ENCODE results near the gene PCYT1B.

DNA sequence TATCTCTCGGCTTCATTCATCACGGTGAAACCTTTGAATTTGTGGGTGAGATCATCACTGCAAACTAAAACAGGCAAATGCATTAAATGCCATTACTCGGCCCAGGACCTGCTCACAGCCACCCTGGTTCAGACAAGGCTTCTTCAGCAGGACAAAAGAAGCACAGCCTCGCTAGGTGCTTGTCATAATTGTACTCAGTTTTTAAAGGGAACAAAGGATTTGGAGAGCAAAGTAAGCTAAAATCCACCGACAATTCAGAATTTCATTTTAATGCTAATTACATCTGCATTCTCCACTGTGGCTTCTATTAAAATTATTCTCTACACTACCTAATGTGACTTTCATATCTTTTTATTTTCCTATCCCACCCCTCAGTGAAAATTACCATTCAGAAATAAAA, 57.0 kb downstream of the PCYT1B start:
- TF ChIP-seq KAT7 (CRISPR knock-in tag; IDR thresholded peaks at IDR 0.05; ENCODE audit: borderline replicate concordance) = no peak
- TF ChIP-seq, protein P1, sequence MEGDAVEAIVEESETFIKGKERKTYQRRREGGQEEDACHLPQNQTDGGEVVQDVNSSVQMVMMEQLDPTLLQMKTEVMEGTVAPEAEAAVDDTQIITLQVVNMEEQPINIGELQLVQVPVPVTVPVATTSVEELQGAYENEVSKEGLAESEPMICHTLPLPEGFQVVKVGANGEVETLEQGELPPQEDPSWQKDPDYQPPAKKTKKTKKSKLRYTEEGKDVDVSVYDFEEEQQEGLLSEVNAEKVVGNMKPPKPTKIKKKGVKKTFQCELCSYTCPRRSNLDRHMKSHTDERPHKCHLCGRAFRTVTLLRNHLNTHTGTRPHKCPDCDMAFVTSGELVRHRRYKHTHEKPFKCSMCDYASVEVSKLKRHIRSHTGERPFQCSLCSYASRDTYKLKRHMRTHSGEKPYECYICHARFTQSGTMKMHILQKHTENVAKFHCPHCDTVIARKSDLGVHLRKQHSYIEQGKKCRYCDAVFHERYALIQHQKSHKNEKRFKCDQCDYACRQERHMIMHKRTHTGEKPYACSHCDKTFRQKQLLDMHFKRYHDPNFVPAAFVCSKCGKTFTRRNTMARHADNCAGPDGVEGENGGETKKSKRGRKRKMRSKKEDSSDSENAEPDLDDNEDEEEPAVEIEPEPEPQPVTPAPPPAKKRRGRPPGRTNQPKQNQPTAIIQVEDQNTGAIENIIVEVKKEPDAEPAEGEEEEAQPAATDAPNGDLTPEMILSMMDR (IDR thresholded peaks at IDR 0.05) = no peak
- TF ChIP-seq, protein P2, sequence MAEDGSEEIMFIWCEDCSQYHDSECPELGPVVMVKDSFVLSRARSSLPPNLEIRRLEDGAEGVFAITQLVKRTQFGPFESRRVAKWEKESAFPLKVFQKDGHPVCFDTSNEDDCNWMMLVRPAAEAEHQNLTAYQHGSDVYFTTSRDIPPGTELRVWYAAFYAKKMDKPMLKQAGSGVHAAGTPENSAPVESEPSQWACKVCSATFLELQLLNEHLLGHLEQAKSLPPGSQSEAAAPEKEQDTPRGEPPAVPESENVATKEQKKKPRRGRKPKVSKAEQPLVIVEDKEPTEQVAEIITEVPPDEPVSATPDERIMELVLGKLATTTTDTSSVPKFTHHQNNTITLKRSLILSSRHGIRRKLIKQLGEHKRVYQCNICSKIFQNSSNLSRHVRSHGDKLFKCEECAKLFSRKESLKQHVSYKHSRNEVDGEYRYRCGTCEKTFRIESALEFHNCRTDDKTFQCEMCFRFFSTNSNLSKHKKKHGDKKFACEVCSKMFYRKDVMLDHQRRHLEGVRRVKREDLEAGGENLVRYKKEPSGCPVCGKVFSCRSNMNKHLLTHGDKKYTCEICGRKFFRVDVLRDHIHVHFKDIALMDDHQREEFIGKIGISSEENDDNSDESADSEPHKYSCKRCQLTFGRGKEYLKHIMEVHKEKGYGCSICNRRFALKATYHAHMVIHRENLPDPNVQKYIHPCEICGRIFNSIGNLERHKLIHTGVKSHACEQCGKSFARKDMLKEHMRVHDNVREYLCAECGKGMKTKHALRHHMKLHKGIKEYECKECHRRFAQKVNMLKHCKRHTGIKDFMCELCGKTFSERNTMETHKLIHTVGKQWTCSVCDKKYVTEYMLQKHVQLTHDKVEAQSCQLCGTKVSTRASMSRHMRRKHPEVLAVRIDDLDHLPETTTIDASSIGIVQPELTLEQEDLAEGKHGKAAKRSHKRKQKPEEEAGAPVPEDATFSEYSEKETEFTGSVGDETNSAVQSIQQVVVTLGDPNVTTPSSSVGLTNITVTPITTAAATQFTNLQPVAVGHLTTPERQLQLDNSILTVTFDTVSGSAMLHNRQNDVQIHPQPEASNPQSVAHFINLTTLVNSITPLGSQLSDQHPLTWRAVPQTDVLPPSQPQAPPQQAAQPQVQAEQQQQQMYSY (CRISPR knock-in tag; IDR thresholded peaks at IDR 0.05) = no peak
- no peak for TF ChIP-seq ZNF416 (CRISPR knock-in tag; IDR thresholded peaks at IDR 0.05)
- TF ChIP-seq, protein P3, sequence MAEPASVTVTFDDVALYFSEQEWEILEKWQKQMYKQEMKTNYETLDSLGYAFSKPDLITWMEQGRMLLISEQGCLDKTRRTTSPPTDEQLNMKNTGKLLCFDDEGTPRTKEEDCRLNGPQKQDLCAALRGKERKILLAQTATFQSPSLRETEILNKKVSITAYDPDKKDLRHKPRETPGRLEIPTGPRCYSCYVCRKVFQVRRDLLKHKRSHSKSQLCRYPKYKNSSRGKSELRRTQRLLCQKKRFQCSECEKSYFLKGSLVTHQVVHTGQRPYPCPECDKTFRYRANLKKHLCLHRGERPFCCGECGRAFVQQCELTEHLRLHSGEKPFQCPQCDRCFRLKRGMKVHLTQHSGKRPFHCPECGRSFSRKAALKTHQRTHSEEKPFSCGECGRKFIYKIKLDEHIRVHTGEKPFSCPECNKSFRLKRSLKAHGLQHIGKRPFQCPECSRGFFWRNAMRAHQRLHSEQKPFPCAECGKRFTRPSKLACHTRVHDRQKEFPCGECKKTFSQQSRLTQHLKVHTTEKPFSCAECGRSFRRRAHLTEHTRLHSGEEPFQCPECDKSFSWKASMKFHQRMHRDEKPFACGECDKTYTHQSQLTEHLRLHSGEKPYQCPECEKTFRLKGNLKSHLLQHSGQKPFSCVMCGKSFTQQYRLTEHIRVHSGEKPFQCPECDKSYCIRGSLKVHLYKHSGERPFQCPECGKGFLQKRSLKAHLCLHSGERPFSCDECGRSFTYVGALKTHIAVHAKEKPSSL (CRISPR knock-in tag; conservative IDR thresholded peaks at IDR 0.05) = no peak

Data from WTC11 (cell line).